HG03025 (cell line): ENCODE data around the gene ARSA.

ENCODE experiments used
- ATAC-seq: cut with Tn5 transposase; IDR thresholded peaks from one replicate; pipeline ENCODE4 v1.9.1; 2021; ENCODE audit warnings: mild to moderate bottlenecking, moderate library complexity; ENCODE audit not compliant: unreplicated experiment, low FRiP score

The ARSA gene

GRCh38 chr22:50583294-50583861, 44.6 kb downstream of the ARSA start:
- ATAC-seq, result peak; percentile 17

- peak; percentile 90 for ATAC-seq
Measured at GRCh38 chr22:50582493-50583293, 45.3 kb downstream of the ARSA start, which contains the start of gene CHKB. CHKB (minus strand) TSS chr22:50582849; CDS start chr22:50582781, 68 bp downstream.

DNA sequence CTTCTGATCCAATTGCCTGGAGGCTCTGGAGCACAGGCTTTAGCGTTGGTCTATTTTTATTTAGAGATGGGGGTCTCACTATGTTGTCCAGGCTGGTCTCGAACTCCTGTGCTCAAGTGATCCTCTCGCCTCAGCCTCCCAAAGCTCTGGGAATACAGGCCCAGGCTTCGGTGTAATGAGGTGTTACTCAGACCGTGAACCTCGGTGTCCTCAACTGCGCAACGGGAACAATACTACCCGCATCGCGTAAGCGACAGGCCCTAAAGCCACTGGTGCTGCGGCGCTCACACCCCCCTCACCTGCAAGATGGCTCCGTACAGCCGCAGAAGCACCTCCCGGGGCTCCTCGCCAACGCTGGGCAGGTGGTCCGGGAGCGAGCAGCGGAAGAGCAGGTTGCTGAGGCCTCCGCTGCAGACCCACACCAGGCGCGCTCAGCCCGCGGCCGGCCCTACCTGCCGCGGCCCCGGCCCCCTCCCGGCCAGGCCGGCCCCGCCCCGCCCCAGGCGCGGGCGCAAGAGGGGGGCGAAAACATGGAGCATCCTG, 45.9 kb downstream of the ARSA start:
- ATAC-seq, result peak; percentile 13

DNA sequence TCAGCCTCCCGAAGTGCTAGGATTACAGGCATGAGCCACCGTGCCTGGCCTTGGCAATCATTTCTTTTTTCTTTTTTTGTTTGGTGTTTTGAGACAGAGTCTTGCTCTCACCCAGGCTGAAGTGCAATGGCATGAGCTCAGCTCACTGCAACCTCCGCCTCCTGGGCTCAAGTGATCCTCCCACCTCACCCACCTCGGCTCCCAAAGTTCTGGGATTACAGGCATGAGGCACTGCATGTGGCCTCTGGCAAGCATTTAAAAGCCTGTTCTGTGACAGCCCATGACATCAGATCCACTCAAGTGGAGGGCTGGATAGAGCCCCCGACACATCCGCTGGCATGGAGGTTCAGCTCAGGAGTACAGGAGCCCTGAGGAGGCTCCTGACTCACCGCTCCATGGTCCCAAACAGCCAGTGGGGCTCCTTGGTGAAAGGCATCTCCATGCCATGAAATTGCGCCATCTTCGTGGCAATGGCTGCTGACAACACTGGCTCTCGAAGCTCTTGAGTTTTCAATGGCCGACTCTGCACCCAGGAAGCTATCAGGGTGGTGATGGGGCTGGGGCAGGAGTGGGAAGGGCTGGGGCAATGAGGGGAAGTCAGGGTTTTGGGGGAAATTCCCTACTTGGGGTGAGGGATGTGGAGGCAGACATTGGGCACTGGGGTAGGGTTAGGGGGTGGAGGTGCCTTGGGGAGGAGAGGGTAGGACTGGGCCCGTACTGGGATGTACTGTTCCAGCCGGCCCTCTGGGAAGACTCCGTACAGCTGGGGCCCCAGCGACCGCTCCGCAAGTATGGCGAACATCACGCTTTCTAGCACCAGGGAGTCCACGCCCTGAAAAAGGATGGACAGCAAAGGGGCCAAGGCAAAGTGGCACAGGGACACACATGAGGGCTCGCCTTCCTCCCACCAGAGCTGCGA, 46.7 kb downstream of the ARSA start:
- ATAC-seq, result no peak

DNA sequence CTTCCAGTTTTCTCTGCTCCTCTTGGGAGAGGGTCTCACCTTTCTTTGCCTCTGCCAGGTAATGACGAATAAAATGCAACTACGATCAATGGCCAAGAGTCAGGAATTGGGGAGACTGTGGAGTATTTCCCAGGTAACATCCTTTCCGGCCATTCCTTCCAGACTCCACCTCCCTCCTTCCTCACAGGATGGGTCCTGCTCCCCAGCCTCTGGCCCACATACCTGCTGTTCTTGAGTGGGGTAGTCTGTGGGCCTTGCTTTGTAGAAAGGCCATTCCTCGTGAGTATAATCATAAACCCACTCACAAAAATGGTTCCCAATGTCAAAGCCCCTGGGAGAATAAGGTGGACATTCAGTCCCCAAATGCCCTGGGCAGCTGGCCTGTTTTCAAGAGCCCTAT, 48.2 kb downstream of the ARSA start:
- ATAC-seq, result no peak

GRCh38 chr22:50578776-50579310, 49.1 kb downstream of the ARSA start:
- ATAC-seq, result no peak

DNA sequence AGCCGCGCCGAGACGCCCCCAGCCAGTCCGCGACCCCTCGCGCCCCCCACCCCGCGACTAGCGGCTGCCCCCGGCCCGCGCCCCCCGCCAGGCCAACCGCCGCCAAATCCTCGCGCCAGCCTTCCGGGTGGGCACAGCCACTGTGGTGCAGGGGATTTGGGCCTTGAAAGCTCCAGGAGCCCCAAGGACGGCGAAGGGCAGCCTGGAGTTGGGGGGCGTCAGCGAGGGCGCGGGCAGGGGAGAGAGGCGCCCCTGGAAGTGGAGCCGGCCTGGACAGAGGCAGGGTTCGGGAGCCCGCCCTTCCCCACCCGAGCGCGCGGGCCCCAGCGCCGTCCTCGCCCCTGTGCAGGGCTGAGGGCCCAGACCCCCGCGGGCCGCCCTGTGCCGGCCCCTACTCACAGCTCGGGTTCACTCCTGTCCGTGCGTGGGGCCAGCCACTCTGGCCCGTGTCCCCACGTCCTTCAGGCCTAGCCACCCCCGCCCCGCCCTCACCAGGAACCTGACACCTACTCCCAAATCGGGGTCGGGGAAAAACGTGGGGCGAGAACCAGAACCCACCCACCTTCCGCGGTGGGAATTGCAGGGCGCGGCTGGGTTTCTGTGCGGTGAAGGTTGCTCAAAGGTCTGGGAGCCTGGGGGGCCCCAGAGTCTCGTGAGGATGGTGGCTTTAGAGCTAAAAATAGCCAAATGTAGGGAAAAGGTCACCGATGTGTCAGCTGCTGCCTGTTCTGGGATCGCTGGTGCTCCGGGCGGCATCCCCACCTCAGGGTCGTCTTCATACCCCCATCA, 49.8 kb downstream of the ARSA start, which contains the start of gene CPT1B:
Gene CPT1B (minus strand): TSS at position 441 of the 789 bp plus-strand sequence. CDS start 512 bp downstream, outside the sequence.
- no peak for ATAC-seq

DNA sequence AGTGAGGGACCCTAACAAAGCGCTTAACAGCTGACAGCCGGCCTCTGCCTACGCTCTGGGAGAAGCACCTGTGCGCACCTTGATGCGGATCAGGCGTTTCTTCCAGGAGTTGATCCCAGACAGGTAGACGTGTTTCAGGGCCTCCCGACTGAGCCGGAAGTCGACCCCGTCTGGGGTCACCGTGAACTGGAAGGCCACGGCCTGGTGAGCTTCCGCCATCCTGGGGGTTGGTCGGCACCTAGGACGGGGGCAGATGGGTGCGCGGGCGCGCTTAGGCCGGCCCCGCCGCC, 50.3 kb downstream of the ARSA start:
- ATAC-seq, result no peak

DNA sequence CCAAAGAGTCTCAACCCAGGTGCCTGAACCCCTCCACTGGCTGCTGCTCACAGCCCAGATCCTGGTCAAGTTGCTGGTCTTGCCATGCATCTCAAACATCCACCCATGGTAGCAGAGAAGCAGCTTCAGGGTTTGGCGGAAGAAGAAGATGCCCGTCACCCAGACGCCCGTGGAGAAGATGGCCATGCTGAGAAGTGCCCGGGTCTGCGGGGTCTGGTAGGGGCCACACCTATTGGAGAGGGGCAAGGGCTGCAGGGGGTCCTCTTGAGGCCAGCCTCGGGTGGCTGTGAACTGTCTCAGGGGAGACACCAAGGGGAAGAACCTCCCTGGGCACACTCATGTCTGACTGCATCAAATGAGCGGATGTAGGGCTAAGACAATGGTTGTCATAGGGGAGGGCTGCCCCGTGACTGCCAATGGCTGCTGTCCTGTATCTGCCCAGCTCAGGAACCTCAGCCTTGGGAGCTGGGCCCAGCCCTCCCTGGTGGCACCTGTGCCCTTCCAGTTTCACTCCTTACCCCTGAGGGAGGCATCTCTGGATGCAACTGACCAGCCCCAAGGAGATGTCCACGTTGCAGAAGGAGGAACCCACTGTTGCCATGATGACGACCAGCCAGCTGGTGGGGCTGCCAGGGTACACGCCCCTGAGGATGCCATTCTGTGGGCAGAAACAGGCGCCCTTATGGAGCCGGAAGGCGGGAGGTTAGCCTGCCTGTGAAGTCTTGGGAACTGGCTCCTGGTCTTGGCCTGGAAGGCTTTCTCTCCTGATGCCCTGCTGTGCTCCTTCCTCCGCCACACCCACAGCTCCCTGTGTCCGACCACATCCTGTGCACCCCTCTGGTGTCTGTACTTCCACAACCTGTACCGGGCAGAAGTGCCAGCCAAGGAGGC, 50.9 kb downstream of the ARSA start:
- ATAC-seq, result no peak

DNA sequence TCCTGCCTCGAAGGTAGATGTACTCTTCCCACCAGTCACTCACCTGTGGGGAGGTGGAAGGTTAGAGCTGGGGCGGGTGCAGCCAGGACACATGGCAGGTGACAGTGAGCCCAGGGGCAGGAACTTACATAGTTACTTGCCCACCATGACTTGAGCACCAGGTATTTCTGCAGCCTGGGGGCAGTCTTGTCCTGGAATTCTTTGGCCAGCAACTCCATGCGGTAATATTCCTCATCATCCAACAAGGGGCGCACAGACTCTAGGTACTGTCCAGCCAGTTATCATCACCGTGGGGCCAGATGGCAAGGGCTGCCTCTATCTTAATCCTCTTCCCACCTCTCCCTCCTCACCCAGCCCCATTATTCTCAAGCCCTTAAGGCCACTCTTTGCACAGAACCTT, 51.9 kb downstream of the ARSA start:
- ATAC-seq, result no peak

DNA sequence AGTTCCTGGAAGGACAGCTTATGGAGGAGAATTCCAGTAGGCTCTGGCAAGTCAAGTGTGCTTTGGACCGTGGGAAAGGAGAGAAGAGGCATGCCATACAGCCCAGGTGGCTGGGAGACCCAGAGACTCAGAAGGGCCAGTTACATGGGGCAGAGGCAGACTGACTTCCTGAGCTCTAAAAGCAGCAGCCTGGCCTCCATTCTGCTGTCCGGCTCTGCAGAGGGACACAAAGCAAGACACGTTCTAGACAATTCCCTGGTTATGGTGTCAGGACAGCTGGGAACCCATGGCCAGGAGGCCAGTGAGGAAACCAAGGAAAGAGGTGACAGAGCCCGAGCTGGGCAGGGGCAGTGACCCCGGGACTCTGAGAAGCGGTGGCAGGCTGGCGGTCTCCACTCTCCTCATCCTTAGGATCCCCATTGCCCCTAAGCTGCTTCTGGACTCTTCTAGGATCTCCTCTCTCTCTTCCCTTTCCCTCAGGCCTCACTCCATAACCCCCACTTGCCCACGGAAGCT, 52.5 kb downstream of the ARSA start:
- ATAC-seq, result no peak
